MCF 10A (cell line): ENCODE data around the gene PLEKHA6. TPM values are rescaled to one million over a fixed set of nuclear protein-coding genes. Genes with fewer than 3 reads are reported as not detected.

Source experiments
- BruUV-seq: library from RNA; stranded (reverse); fragments of 400-500 nt; replicated peaks from 2 replicates; lab custom pipeline; 2021; lab: Mats Ljungman, UMichigan
- CTCF ChIA-PET: fragments of 300-600 bp; sonication (Branson Sonifier 250); formaldehyde crosslinking; extraction: SDS; loops from one replicate; lab custom pipeline; 2021; ENCODE audit warnings: antibody characterized with exemption, inconsistent platforms; lab: Yijun Ruan, JAX
- POLR2A ChIA-PET: fragments of 300-600, 350-650 bp; sonication (Branson Sonifier 250); formaldehyde crosslinking; extraction: SDS; loops from one replicate; lab custom pipeline; 2020; ENCODE audit warnings: antibody characterized with exemption, inconsistent platforms; lab: Yijun Ruan, JAX
- DNase-seq: peaks from one replicate; pipeline ENCODE4 v3.0.0-alpha.2; 2018; ENCODE audit not compliant: unreplicated experiment
- H3K27ac Mint-ChIP-seq: one replicate; pipeline ENCODE4 v1.8.0; 2022; ENCODE audit warnings: mild to moderate bottlenecking, low read depth, mixed read lengths; ENCODE audit not compliant: unreplicated experiment
- H3K27me3 Mint-ChIP-seq: one replicate; pipeline ENCODE4 v1.8.0; 2022; ENCODE audit warnings: mixed read lengths; ENCODE audit not compliant: insufficient read depth, unreplicated experiment
- H3K36me3 Mint-ChIP-seq: one replicate; pipeline ENCODE4 v1.8.0; 2022; ENCODE audit warnings: mild to moderate bottlenecking, moderate library complexity, mixed read lengths; ENCODE audit not compliant: insufficient read depth, unreplicated experiment
- H3K4me1 Mint-ChIP-seq: one replicate; pipeline ENCODE4 v1.8.0; 2022; ENCODE audit warnings: mixed read lengths; ENCODE audit not compliant: insufficient read depth, unreplicated experiment
- H3K4me3 Mint-ChIP-seq: one replicate; pipeline ENCODE4 v1.8.0; 2022; ENCODE audit warnings: mild to moderate bottlenecking, moderate library complexity, mixed read lengths; ENCODE audit not compliant: unreplicated experiment
- H3K9me3 Mint-ChIP-seq: one replicate; pipeline ENCODE4 v1.8.0; 2022; ENCODE audit warnings: mixed read lengths; ENCODE audit not compliant: unreplicated experiment
- CTCF ChIP-seq: fragments of 200-600 bp; IDR thresholded peaks from one replicate; pipeline ENCODE4 v1.8.0; 2022; ENCODE audit warnings: antibody characterized with exemption, mild to moderate bottlenecking; ENCODE audit not compliant: unreplicated experiment
- intact Hi-C: fragments of 100-400 bp; cut with micrococcal nuclease; formaldehyde crosslinking; loops from 2 replicates; pipeline ENCODE4 v1.14.1; 2022
- total RNA-seq: library from RNA; stranded (reverse); gene quantifications from 2 replicates; pipeline ENCODE4 v1.2.3, GENCODE V29; 2022

PLEKHA6 gene
- total RNA-seq, 1 experiment from 2014 or later, result 75.9 TPM

- ChIA-PET POLR2A (interaction anchor here (0.9 to 1.4 kb wide), 4 partner anchors 8 to 22 kb away, joined by 3 to 4 read pairs (median 4); no protein-coding TSS in a partner anchor), CTCF (interaction anchor here (0.8 to 12.1 kb wide), 7 partner anchors 11 to 204 kb away, joined by 3 to 135 read pairs (median 5); partner anchors contain the start of gene REN)
These were observed 183.7 kb downstream of the PLEKHA6 start for GRCh38 chr1:204176049-204176448.

DNA sequence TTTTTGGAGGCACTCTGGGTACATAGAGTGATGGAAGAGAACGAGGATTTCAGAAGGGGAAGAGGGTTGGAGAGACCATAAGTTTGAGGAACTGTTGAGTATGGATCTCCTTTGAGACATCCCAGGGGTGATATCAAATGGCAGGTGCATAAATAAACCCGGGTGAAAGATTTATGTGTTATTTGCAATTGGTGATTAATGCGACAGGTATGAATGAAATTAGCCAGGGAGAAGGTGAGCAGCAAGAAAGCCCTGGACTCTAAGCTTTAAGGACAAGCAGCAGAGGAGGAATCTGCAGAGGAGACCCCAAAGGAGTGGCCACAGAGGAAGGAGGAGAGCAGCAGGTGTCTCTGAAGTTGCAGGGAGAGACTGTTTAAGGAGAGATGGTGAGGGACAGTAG, 184.8 kb downstream of the PLEKHA6 start:
- BruUV-seq, result no TSS peak
- intact Hi-C loops, result no loop called here
- ChIA-PET CTCF (interaction anchor here (0.7 to 12.1 kb wide), 9 partner anchors 10 to 222 kb away, joined by 3 to 135 read pairs (median 4); partner anchors contain the start of gene REN), POLR2A (interaction anchor here (0.6 to 1.2 kb wide), 4 partner anchors 8 to 110 kb away, joined by 3 to 4 read pairs (median 4); no protein-coding TSS in a partner anchor)
- DNase-seq, result no peak
- Mint-ChIP-seq H3K4me1 (peaks cover 7% of the 10 kb centered on the region), H3K9me3 (no peaks in the 10 kb centered on the region), H3K36me3 (no peaks in the 10 kb centered on the region), H3K4me3 (no peak overlapping the region), H3K27ac (no peak overlapping the region), H3K27me3 (no peaks in the 10 kb centered on the region)
- no peak for TF ChIP-seq CTCF

More at GRCh38 chr1:204176049-204176448, 183.7 kb downstream of the PLEKHA6 start:
- peaks cover 7% of the 10 kb centered on the region for H3K4me1 Mint-ChIP-seq
- no peak overlapping the region for H3K4me3 Mint-ChIP-seq
- H3K36me3 Mint-ChIP-seq, result no peaks in the 10 kb centered on the region
- no peak for TF ChIP-seq CTCF
- no peaks in the 10 kb centered on the region for H3K27me3 Mint-ChIP-seq
- no peak overlapping the region for H3K27ac Mint-ChIP-seq
- H3K9me3 Mint-ChIP-seq, result no peaks in the 10 kb centered on the region
- no TSS peak for BruUV-seq
- intact Hi-C loops, result no loop called here
- no peak for DNase-seq

GRCh38 chr1:204172404-204173029, 187.2 kb downstream of the PLEKHA6 start:
- Mint-ChIP-seq H3K9me3 (no peaks in the 10 kb centered on the region), H3K4me1 (peaks cover 7% of the 10 kb centered on the region), H3K36me3 (no peaks in the 10 kb centered on the region), H3K27me3 (no peaks in the 10 kb centered on the region), H3K4me3 (no peak overlapping the region), H3K27ac (no peak overlapping the region)
- BruUV-seq, result no TSS peak
- no peak for TF ChIP-seq CTCF
- ChIA-PET CTCF (interaction anchor here (0.9 to 12.1 kb wide), 12 partner anchors 7 to 259 kb away, joined by 3 to 135 read pairs (median 4); partner anchors contain the start of gene REN), POLR2A (interaction anchor here (0.8 to 1.6 kb wide), 5 partner anchors 10 to 226 kb away, joined by 3 to 5 read pairs (median 4); no protein-coding TSS in a partner anchor)
- intact Hi-C loops, result no loop called here
- no peak for DNase-seq

- Mint-ChIP-seq H3K27ac (no peak overlapping the region), H3K4me3 (no peak overlapping the region), H3K36me3 (no peaks in the 10 kb centered on the region), H3K9me3 (no peaks in the 10 kb centered on the region), H3K27me3 (no peaks in the 10 kb centered on the region), H3K4me1 (peaks cover 7% of the 10 kb centered on the region)
- DNase-seq, result peak; percentile 89
- no peak for TF ChIP-seq CTCF
- no TSS peak for BruUV-seq
- intact Hi-C loops, result no loop called here
- POLR2A ChIA-PET, result interaction anchor here (0.6 to 1.6 kb wide), 5 partner anchors 11 to 226 kb away, joined by 3 to 5 read pairs (median 4); no protein-coding TSS in a partner anchor
- CTCF ChIA-PET, result interaction anchor here (0.5 to 12.1 kb wide), 12 partner anchors 7 to 226 kb away, joined by 3 to 135 read pairs (median 4); partner anchors contain the start of gene REN
These were observed 188.0 kb downstream of the PLEKHA6 start for GRCh38 chr1:204171751-204172178.
